GM12874 (cell line): ENCODE results near the gene NR1H3.

ENCODE experiments used
- CTCF ChIP-seq: IDR thresholded peaks from 2 replicates; pipeline ENCODE4 v1.5.1; 2011; ENCODE audit warnings: low read depth, mild to moderate bottlenecking, control low read depth, low read length, moderate library complexity; ENCODE audit not compliant: insufficient read depth

Gene NR1H3

DNA sequence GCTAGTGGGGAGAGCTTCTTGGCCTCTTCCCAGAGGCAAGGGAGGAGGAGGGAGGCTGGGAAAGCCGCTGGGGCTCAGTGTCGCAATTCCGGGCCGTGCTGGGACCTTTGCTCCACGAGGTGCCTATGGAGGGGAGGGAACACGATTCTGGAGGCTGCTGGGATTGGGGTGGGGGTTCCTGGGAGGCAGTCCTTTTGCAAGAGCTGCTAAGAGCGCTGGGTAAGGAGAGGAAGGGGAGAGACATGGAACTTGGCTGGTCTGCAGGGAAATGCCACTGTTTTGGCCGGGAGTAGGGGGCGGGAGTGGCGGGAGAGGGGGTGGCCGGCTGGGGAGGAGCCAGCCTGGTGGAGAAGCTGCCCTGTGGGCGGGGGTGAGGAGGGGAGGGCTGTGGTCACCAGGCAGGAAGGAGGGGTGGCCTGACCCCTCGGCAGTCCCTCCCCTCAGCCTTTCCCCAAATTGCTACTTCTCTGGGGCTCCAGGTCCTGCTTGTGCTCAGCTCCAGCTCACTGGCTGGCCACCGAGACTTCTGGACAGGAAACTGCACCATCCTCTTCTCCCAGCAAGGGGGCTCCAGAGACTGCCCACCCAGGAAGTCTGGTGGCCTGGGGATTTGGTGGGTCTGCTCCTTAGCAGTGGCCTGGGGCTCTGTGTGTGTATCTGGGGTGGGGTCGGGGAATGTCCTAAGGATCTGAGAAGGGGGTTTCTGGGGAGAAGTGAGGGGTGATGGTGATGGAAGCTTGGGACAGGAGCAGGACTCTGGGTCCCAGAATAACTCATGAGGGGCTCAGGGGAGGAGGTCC, at the start of gene NR1H3:
Gene NR1H3, plus strand, starts transcription at position 480 of the 800 bp plus-strand sequence. CDS start 1,221 bp downstream, outside the sequence.
- TF ChIP-seq CTCF, result peak; percentile 49

GRCh38 chr11:47208628-47209027, 49.2 kb upstream of the NR1H3 start:
- no peak for TF ChIP-seq CTCF

DNA sequence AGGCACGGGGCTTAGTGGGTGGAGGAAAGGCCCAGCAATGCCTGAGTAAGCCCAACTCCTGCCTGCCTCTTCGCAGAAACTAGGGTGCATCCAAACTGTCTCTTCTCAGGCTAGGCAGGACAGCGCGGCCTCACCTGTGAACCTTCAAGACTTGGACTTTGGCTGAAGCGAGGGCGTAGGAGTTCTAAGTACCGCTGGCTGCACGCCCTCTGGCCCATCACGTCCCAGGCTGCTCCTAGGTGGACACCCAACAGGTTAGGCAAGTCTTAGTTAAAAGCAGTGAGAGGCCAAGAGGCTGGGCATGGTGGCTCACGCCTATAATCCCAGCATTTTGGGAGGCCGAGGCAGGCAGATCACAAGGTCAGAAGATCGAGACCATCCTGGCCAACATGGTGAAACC, 44.9 kb upstream of the NR1H3 start:
- TF ChIP-seq CTCF, result no peak

DNA sequence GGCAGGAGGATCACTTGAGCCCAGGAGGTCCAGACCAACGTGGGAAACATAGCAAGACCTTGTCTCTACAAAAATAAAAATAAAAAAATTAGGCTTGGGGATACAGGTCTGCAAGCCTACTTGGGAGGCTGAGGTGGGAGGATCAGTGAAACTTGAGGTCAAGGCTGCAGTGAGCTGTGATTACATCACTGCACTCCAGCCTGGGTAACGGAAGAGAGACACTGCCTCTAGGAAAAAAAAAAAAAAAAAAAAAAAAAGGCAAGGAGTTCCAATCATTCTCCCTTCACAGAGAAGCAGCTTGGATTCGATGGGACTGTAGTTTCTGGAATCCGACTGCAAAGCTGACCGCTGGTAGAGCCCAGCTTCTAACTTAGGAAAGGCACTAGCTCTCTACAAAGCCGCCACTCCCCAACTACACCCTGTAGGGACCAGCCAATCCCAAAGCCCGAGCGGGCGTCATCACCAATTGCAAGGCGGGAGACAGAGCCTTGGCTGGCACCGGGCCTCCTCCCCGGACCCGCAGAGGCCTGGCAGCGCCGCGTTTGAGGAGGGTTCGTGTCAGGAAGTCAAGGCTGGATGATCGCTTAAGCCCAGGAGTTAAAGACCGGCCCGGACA, 43.7 kb upstream of the NR1H3 start:
- TF ChIP-seq CTCF, result no peak

DNA sequence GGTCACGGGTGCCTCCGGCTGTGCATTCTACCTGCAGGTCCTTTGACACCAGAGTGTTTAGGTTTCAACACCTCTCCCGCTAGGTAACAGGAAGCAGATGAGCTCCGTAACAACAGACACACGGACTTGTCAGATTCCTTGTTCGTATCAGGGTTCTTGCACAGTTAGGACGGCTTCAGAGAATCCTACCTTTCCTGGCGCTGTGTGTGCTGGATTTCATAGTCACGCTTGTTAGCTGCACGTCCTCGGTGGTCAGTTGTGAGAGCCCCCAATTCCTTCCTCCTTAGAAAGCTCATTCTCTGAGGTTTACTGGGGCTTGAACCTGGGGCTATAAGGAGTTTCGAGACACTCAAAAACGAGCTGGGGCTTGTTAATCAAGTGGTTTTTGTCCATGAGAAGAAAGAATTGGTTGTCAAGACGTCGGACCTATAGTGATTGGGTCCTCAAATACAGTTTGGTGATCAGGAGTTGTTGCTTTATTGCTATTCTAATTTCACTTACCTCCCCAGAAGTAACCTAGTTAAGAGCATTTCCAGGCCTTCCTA, 42.4 kb upstream of the NR1H3 start:
- TF ChIP-seq CTCF, result no peak

DNA sequence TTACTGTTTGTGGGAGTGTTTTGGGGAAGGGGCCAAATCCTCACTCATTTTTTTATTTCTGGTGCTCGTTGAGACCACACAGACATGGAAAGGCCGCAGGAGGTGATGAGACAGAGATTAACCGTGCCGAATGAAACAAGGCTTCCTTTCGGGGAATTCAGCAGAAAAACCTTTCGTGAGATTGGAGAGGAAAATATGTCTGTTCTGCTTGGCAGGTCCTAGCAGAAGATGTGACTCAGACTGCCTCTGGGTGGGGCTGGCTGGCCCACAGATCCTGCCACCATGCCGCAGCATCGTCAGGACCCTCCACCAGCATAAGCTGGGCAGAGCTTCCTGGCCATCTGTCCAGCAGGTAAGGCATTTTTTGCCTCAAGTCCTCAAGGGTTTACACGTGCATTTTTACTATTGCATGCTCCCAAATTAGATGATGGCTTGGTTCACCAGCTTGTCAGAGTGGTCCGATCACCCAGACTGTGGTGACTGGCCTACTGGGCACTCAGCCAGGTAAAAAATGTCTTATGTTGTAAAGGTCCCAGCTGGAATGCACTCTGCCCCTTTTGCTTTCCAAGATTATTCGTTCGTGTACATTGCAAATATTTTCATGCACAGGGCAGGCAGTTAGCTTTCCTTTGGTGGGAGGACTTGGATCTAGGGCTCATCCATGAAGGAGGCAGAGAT, 41.5 kb upstream of the NR1H3 start:
- peak; percentile 37 for TF ChIP-seq CTCF

DNA sequence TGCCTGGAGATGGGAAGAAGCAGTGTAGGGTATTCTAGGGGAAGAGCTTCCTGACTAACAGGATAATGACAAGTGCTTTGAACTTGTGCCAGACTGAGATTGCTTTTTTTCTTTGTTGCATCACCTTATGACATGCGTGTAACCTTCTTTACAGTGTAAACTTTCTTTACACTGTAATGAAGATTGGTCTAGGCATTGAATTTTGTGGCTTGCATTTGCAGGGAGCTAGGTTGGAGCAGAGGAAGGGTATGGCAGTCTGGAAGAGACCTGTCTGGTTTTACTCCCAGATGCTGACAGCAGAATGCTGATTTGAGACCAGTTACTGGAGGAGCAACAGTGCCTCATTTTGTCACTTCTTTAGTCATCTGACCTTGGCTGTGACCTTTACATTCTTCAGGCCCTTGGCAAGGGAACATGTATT, 37.4 kb upstream of the NR1H3 start:
- no peak for TF ChIP-seq CTCF
